GM12878 (cell line): ENCODE measurements around the gene TMEM229B. TPM values are rescaled to one million over a fixed set of nuclear protein-coding genes. Genes with fewer than 3 reads are reported as not detected.

Experiments
- ATAC-seq: fragments of 200-7000 bp; cut with Tn5 transposase; 3 replicates; pipeline ENCODE4 v1.9.1; 2020; ENCODE audit warnings: mild to moderate bottlenecking, moderate library complexity
- BruUV-seq: library from RNA; stranded (reverse); fragments of 400-500 nt; replicated peaks from 2 replicates; lab custom pipeline; 2021; lab: Mats Ljungman, UMichigan
- CTCF ChIA-PET: fragments of 300-600 bp; sonication (Branson Sonifier 250); formaldehyde crosslinking; extraction: SDS; loops from one replicate; lab custom pipeline; 2021; ENCODE audit warnings: inconsistent platforms; lab: Yijun Ruan, JAX
- POLR2A ChIA-PET: fragments of 350-600 bp; formaldehyde crosslinking; extraction: SDS; loops from one replicate; lab custom pipeline; 2021; ENCODE audit warnings: inconsistent platforms; lab: Charles Lee
- RAD21 ChIA-PET: fragments of 300-600 bp; sonication (Branson Sonifier 250); formaldehyde crosslinking; loops from one replicate; lab custom pipeline; 2023; ENCODE audit warnings: antibody characterized with exemption; ENCODE audit not compliant: unreplicated experiment; lab: Charles Lee
- SMC1A ChIA-PET: fragments of 300-600 bp; sonication (Branson Sonifier 250); formaldehyde crosslinking; loops from one replicate; lab custom pipeline; 2023; ENCODE audit not compliant: unreplicated experiment, uncharacterized antibody; lab: Charles Lee
- DNase-seq: peaks from one replicate; pipeline ENCODE4 v3.0.0-alpha.2; 2011; ENCODE audit warnings: low read depth, low spot score
- FAIRE-seq: peaks from 3 replicates; lab custom pipeline; 2011; peaks lifted over from hg19 to GRCh38; lab: Jason Lieb, UNC
- H2AFZ ChIP-seq: 2 replicates; pipeline ENCODE4 v1.6.0; 2011; ENCODE audit warnings: low read depth, low read length, control low read depth; ENCODE audit not compliant: control insufficient read depth
- H3K27ac ChIP-seq: 2 replicates; pipeline ENCODE4 v1.5.1; 2011; ENCODE audit warnings: control low read depth; ENCODE audit not compliant: control insufficient read depth, insufficient read depth
- H3K27me3 ChIP-seq, 2 experiments: replicated peaks in 1 of 2; 2 replicates each; pipeline versions ENCODE4 v1.6.0 to v1.6.1; 2011; ENCODE audit warnings: low read length in 1 of 2; ENCODE audit not compliant: control insufficient read depth in 2 of 2, insufficient read depth in 2 of 2
- H3K36me3 ChIP-seq, 2 experiments: 2 replicates each; pipeline ENCODE4 v1.5.1; 2011; ENCODE audit warnings: low read length in 1 of 2; ENCODE audit not compliant: control insufficient read depth in 2 of 2, insufficient read depth in 2 of 2
- H3K4me1 ChIP-seq: 2 replicates; pipeline ENCODE4 v1.6.1; 2011; ENCODE audit warnings: mild to moderate bottlenecking, low read length, moderate library complexity, mixed read lengths; ENCODE audit not compliant: control insufficient read depth, insufficient read depth
- H3K4me2 ChIP-seq: 2 replicates; pipeline ENCODE4 v1.6.0; 2011; ENCODE audit warnings: control low read depth; ENCODE audit not compliant: control insufficient read depth, insufficient read depth
- H3K4me3 ChIP-seq: fragments of 200-600 bp; sonication (generic); 2 replicates; pipeline ENCODE4 v1.5.1; 2016
- H3K79me2 ChIP-seq: 2 replicates; pipeline ENCODE4 v1.6.0; 2011; ENCODE audit warnings: low read length; ENCODE audit not compliant: control insufficient read depth, insufficient read depth
- H3K9ac ChIP-seq: 2 replicates; pipeline ENCODE4 v1.8.0; 2011; ENCODE audit warnings: low read length, control low read depth, mixed read lengths; ENCODE audit not compliant: control insufficient read depth, insufficient read depth
- H3K9me3 ChIP-seq: replicated peaks from 3 replicates; pipeline ENCODE4 v1.5.1; 2011; ENCODE audit warnings: mild to moderate bottlenecking, low read length; ENCODE audit not compliant: control insufficient read depth, insufficient read depth
- H4K20me1 ChIP-seq: 2 replicates; pipeline ENCODE4 v1.6.0; 2011; ENCODE audit not compliant: control insufficient read depth, insufficient read depth
- CHD1 ChIP-seq: IDR thresholded peaks from 2 replicates; pipeline ENCODE4 v1.6.1; 2012; ENCODE audit warnings: low read depth, low read length, improper control_type of control experiment
- CHD4 ChIP-seq: fragments of 200-600 bp; sonication (generic); IDR thresholded peaks from 2 replicates; pipeline ENCODE4 v1.6.1; 2016; ENCODE audit warnings: mild to moderate bottlenecking
- HDAC2 ChIP-seq: fragments of 200-600 bp; sonication (generic); IDR thresholded peaks from 2 replicates; pipeline ENCODE4 v1.6.1; 2017
- HDGF ChIP-seq: fragments of 450-650 bp; IDR thresholded peaks from 2 replicates; pipeline ENCODE4 v1.6.1; 2016; ENCODE audit warnings: antibody characterized with exemption
- IKZF1 ChIP-seq: fragments of 450-650 bp; conservative IDR thresholded peaks from 2 replicates; pipeline ENCODE4 v1.6.1; 2017; ENCODE audit warnings: antibody characterized with exemption, mild to moderate bottlenecking
- MEF2A ChIP-seq: IDR thresholded peaks from 2 replicates; pipeline ENCODE4 v1.6.1; 2011; ENCODE audit warnings: low read depth, mild to moderate bottlenecking, low read length, moderate library complexity; ENCODE audit not compliant: insufficient read depth
- MTA3 ChIP-seq: IDR thresholded peaks from 2 replicates; pipeline ENCODE4 v1.6.1; 2012; ENCODE audit warnings: low read length, inconsistent platforms, borderline replicate concordance
- SIX5 ChIP-seq: IDR thresholded peaks from 2 replicates; pipeline ENCODE4 v1.6.1; 2011; ENCODE audit warnings: mild to moderate bottlenecking, low read depth, low read length, moderate library complexity; ENCODE audit not compliant: severe bottlenecking
- SPI1 ChIP-seq: IDR thresholded peaks from 2 replicates; pipeline ENCODE4 v1.6.1; 2011; ENCODE audit warnings: low read depth, mild to moderate bottlenecking, low read length, moderate library complexity, borderline replicate concordance; ENCODE audit not compliant: insufficient read depth
- STAT1 ChIP-seq: fragments of 450-650 bp; conservative IDR thresholded peaks from 2 replicates; pipeline ENCODE4 v1.6.1; 2014; ENCODE audit warnings: antibody characterized with exemption, mild to moderate bottlenecking
- TAF1 ChIP-seq: IDR thresholded peaks from 2 replicates; pipeline ENCODE4 v1.6.1; 2011; ENCODE audit warnings: mild to moderate bottlenecking, low read depth, low read length, borderline replicate concordance
- TCF3 ChIP-seq: IDR thresholded peaks from 2 replicates; pipeline ENCODE4 v1.6.1; 2012; ENCODE audit warnings: low read depth, mild to moderate bottlenecking, low read length, borderline replicate concordance; ENCODE audit not compliant: insufficient read depth
- YBX1 ChIP-seq: fragments of 450-650 bp; IDR thresholded peaks from 2 replicates; pipeline ENCODE4 v1.6.1; 2016; ENCODE audit warnings: antibody characterized with exemption
- YY1 ChIP-seq: IDR thresholded peaks from 2 replicates; pipeline ENCODE4 v1.6.1; 2011; ENCODE audit warnings: low read depth, mild to moderate bottlenecking, low read length
- ZNF207 ChIP-seq: fragments of 450-650 bp; IDR thresholded peaks from 2 replicates; pipeline ENCODE4 v1.6.1; 2014; ENCODE audit warnings: antibody characterized with exemption, mild to moderate bottlenecking, borderline replicate concordance
- ZNF24 ChIP-seq: fragments of 450-650 bp; IDR thresholded peaks from 2 replicates; pipeline ENCODE4 v1.6.1; 2017; ENCODE audit warnings: antibody characterized with exemption, mild to moderate bottlenecking
- WGBS: methylation state at CpG from one replicate; pipeline ENCODE4 v1.1.6; 2016; ENCODE audit warnings: low lambda C conversion rate; ENCODE audit not compliant: insufficient replicate concordance, insufficient coverage; ENCODE audit errors: missing lambda C conversion rate; 5-methylcytosine and 5-hydroxymethylcytosine counted together
- in situ Hi-C: fragments of 300-500 bp; cut with MboI; formaldehyde crosslinking; loops from 9 replicates; pipeline ENCODE4 v1.14.3; 2018; ENCODE audit warnings: mixed read lengths
- intact Hi-C: fragments of 100-400 bp; cut with micrococcal nuclease; formaldehyde crosslinking; loops from one replicate; pipeline ENCODE4 v1.14.2; 2022; ENCODE audit not compliant: unreplicated experiment
- polyA plus RNA-seq, 11 experiments: library from polyadenylated mRNA; depleted of rRNA in 4 of 11; unstranded in 6 of 11; stranded (reverse) in 5 of 11; fragments of >200 nt; fragmentation: Nextera tagmentation in 4 of 11; fragmentation: Illumina TruSeq in 1 of 11; extraction: Ambion mirVana in 4 of 11; extraction: Trizol in 1 of 11; gene quantifications; 1 replicate in 1 of 11; 2 replicates in 10 of 11; pipeline versions ENCODE4 v1.2.1 to v1.2.3, GENCODE V29; 2011 to 2016; ENCODE audit warnings: inconsistent platforms in 2 of 11, missing spikeins in 2 of 11, low read depth in 1 of 11
- total RNA-seq, 4 experiments: library from RNA; depleted of rRNA in 3 of 4; stranded (reverse); fragments of >200 nt in 3 of 4; fragmentation: Illumina TruSeq in 1 of 4; extraction: Trizol in 1 of 4; gene quantifications; 2 replicates each; pipeline versions ENCODE4 v1.2.1 to v1.2.3, GENCODE V29; 2013 to 2021
- TF ChIP-seq, protein P1 (sequence below): fragments of 450-650 bp; IDR thresholded peaks from 2 replicates; pipeline ENCODE4 v1.6.1; 2017; ENCODE audit warnings: mild to moderate bottlenecking, low read depth, inconsistent platforms; ENCODE audit not compliant: poor library complexity, severe bottlenecking
- TF ChIP-seq, protein P2 (sequence below): IDR thresholded peaks from 2 replicates; pipeline ENCODE4 v1.6.1; 2012; ENCODE audit warnings: mild to moderate bottlenecking, low read depth, low read length
- TF ChIP-seq, protein P3 (sequence below): IDR thresholded peaks from 2 replicates; pipeline ENCODE4 v1.6.1; 2012; ENCODE audit warnings: low read length, inconsistent platforms

TMEM229B gene
- total and polyA plus RNA-seq, 10 of the 15 experiments (the other 5 are each of a cell fraction or from before 2014, with no cell fraction given): 0.24 to 5.3 (median 1.7) TPM

DNA sequence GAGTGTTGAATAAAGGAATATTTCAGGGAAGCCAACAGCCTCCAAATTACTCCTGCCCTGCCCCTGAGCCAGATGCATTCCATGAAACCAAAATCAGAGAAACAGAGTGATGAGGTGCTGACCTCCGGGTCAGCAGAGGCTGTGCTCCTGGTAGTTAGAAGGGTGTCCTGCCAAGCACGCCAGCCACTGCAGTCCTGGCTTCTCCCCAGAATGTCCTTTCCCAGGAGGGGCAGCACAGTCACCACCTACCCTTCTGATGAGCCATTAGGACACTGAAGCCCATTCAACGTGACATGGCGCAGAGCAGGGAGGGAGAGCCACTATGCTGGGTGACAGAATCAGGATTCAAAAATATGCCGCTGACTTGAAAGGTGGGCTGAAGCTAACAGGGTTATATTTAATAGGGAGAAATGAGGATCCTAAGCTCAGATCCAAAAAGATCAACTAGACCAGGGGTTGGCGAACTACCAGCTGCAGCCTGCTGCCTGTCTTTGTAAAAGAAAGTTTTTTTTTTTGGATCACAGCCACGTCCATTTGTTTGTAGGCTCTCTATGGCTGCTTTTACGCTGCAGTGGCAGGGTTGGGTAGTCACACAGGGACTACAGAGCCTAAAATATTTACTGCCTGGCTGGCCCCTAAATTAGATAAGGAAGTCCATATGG, 42.0 kb downstream of the TMEM229B start:
- no peak for DNase-seq
- BruUV-seq: no TSS peak
- H3K9ac ChIP-seq: no peak overlapping the region
- CTCF ChIA-PET: interaction anchor here (1.0 to 1.1 kb wide), 2 partner anchors 20 to 125 kb away, joined by 3 to 5 read pairs; no protein-coding TSS in a partner anchor
- 43% methylated on average over 8 of the region's 8 CpGs for WGBS
- no peak overlapping the region for H3K4me3 ChIP-seq
- H3K4me1 ChIP-seq: no peaks in the 10 kb centered on the region
- no peak overlapping the region for H3K27ac ChIP-seq
- in situ Hi-C loops: no loop called here
- no peaks in the 10 kb centered on the region; the same call in 2 of the 3 replicates for H3K9me3 ChIP-seq
- no peak for ATAC-seq
- no peak overlapping the region for H3K4me2 ChIP-seq
- no peaks in the 10 kb centered on the region for H3K79me2 ChIP-seq
- H3K36me3 ChIP-seq: no peaks in the 10 kb centered on the region
- no peak overlapping the region for H2AFZ ChIP-seq
- intact Hi-C loops: no loop called here
- H3K27me3 ChIP-seq: no peaks in the 10 kb centered on the region; a peak in 1 of 4 replicates
- RAD21 ChIA-PET: interaction anchor here (0.6 to 1.6 kb wide), 3 partner anchors 14 to 61 kb away, joined by 3 to 4 read pairs (median 3); no protein-coding TSS in a partner anchor
- POLR2A ChIA-PET: no interaction called here
- H4K20me1 ChIP-seq: no peaks in the 10 kb centered on the region
- SMC1A ChIA-PET: interaction anchor here (0.7 to 1.3 kb wide), 4 partner anchors 9 to 124 kb away, joined by 3 to 5 read pairs (median 3); no protein-coding TSS in a partner anchor
- no peak for FAIRE-seq
- TF ChIP-seq YBX1 (no peak), STAT1 (no peak), SIX5 (no peak), HDAC2 (no peak), HDGF (no peak), ZNF207 (no peak), YY1 (no peak), TAF1 (no peak), IKZF1 (no peak), MEF2A (no peak), CHD1 (no peak), MTA3 (no peak), CHD4 (no peak), SPI1 (no peak), ZNF24 (no peak), TCF3 (no peak)
- TF ChIP-seq, protein P1, sequence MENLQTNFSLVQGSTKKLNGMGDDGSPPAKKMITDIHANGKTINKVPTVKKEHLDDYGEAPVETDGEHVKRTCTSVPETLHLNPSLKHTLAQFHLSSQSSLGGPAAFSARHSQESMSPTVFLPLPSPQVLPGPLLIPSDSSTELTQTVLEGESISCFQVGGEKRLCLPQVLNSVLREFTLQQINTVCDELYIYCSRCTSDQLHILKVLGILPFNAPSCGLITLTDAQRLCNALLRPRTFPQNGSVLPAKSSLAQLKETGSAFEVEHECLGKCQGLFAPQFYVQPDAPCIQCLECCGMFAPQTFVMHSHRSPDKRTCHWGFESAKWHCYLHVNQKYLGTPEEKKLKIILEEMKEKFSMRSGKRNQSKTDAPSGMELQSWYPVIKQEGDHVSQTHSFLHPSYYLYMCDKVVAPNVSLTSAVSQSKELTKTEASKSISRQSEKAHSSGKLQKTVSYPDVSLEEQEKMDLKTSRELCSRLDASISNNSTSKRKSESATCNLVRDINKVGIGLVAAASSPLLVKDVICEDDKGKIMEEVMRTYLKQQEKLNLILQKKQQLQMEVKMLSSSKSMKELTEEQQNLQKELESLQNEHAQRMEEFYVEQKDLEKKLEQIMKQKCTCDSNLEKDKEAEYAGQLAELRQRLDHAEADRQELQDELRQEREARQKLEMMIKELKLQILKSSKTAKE: no peak
- TF ChIP-seq, protein P2, sequence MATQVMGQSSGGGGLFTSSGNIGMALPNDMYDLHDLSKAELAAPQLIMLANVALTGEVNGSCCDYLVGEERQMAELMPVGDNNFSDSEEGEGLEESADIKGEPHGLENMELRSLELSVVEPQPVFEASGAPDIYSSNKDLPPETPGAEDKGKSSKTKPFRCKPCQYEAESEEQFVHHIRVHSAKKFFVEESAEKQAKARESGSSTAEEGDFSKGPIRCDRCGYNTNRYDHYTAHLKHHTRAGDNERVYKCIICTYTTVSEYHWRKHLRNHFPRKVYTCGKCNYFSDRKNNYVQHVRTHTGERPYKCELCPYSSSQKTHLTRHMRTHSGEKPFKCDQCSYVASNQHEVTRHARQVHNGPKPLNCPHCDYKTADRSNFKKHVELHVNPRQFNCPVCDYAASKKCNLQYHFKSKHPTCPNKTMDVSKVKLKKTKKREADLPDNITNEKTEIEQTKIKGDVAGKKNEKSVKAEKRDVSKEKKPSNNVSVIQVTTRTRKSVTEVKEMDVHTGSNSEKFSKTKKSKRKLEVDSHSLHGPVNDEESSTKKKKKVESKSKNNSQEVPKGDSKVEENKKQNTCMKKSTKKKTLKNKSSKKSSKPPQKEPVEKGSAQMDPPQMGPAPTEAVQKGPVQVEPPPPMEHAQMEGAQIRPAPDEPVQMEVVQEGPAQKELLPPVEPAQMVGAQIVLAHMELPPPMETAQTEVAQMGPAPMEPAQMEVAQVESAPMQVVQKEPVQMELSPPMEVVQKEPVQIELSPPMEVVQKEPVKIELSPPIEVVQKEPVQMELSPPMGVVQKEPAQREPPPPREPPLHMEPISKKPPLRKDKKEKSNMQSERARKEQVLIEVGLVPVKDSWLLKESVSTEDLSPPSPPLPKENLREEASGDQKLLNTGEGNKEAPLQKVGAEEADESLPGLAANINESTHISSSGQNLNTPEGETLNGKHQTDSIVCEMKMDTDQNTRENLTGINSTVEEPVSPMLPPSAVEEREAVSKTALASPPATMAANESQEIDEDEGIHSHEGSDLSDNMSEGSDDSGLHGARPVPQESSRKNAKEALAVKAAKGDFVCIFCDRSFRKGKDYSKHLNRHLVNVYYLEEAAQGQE: no peak
- TF ChIP-seq, protein P3, sequence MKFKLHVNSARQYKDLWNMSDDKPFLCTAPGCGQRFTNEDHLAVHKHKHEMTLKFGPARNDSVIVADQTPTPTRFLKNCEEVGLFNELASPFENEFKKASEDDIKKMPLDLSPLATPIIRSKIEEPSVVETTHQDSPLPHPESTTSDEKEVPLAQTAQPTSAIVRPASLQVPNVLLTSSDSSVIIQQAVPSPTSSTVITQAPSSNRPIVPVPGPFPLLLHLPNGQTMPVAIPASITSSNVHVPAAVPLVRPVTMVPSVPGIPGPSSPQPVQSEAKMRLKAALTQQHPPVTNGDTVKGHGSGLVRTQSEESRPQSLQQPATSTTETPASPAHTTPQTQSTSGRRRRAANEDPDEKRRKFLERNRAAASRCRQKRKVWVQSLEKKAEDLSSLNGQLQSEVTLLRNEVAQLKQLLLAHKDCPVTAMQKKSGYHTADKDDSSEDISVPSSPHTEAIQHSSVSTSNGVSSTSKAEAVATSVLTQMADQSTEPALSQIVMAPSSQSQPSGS: no peak
